Glutamatergic neuron (in vitro differentiated cells): ENCODE results near the gene KRT73. TPM values are rescaled to one million over a fixed set of nuclear protein-coding genes. Genes with fewer than 3 reads are reported as not detected.

Source experiments
- DNase-seq: peaks from one replicate; pipeline ENCODE4 v3.0.0; 2022
- H3K27ac Mint-ChIP-seq: one replicate; pipeline ENCODE4 v1.8.0; 2020; ENCODE audit warnings: mild to moderate bottlenecking, mixed read lengths, inconsistent platforms; ENCODE audit not compliant: unreplicated experiment
- H3K27me3 Mint-ChIP-seq: one replicate; pipeline ENCODE4 v1.8.0; 2020; ENCODE audit warnings: mild to moderate bottlenecking, moderate library complexity, mixed read lengths, inconsistent platforms; ENCODE audit not compliant: unreplicated experiment
- H3K36me3 Mint-ChIP-seq: one replicate; pipeline ENCODE4 v1.8.0; 2020; ENCODE audit warnings: mild to moderate bottlenecking, mixed read lengths, inconsistent platforms; ENCODE audit not compliant: unreplicated experiment
- H3K4me1 Mint-ChIP-seq: one replicate; pipeline ENCODE4 v1.8.0; 2020; ENCODE audit warnings: mild to moderate bottlenecking, low read depth, mixed read lengths, inconsistent platforms; ENCODE audit not compliant: unreplicated experiment
- H3K4me3 Mint-ChIP-seq: one replicate; pipeline ENCODE4 v1.8.0; 2020; ENCODE audit warnings: mild to moderate bottlenecking, mixed read lengths, inconsistent platforms; ENCODE audit not compliant: unreplicated experiment
- H3K9me3 Mint-ChIP-seq: one replicate; pipeline ENCODE4 v1.8.0; 2020; ENCODE audit warnings: mild to moderate bottlenecking, moderate library complexity, mixed read lengths, inconsistent platforms; ENCODE audit not compliant: unreplicated experiment
- CTCF ChIP-seq: fragments of 200-600 bp; sonication (generic); IDR thresholded peaks from one replicate; pipeline ENCODE4 v1.5.0; 2021; ENCODE audit not compliant: partially characterized antibody, unreplicated experiment
- total RNA-seq: library from RNA; stranded (reverse); fragmentation: NEBNext Ultra II Directional; extraction: Animal tissue kit (Norgen Biotek cat#: 25700); gene quantifications from one replicate; pipeline ENCODE4 v1.2.1, GENCODE V29; 2021; ENCODE audit not compliant: unreplicated experiment

KRT73 gene
- total RNA-seq, 1 donor from 2014 or later, result not detected

- Mint-ChIP-seq H3K27ac (no peak overlapping the region), H3K9me3 (peaks cover 2% of the 10 kb centered on the region), H3K4me1 (no peaks in the 10 kb centered on the region), H3K27me3 (peaks cover 5% of the 10 kb centered on the region), H3K4me3 (no peak overlapping the region), H3K36me3 (no peaks in the 10 kb centered on the region)
- no peak for DNase-seq
- TF ChIP-seq CTCF, result no peak
These were observed 41.0 kb upstream of the KRT73 start for GRCh38 chr12:52659395-52659794.

- H3K4me3 Mint-ChIP-seq, result no peak overlapping the region
- DNase-seq, result no peak
- peaks cover 2% of the 10 kb centered on the region for H3K9me3 Mint-ChIP-seq
- H3K4me1 Mint-ChIP-seq, result no peaks in the 10 kb centered on the region
- H3K27me3 Mint-ChIP-seq, result peaks cover 5% of the 10 kb centered on the region
- TF ChIP-seq CTCF, result no peak
- H3K36me3 Mint-ChIP-seq, result no peaks in the 10 kb centered on the region
- H3K27ac Mint-ChIP-seq, result no peak overlapping the region
These were observed 39.8 kb upstream of the KRT73 start for GRCh38 chr12:52658196-52658595.

GRCh38 chr12:52657250-52657902 is 39.0 kb upstream of the KRT73 start:
- no peak overlapping the region for H3K4me3 Mint-ChIP-seq
- no peak for TF ChIP-seq CTCF
- no peak overlapping the region for H3K27ac Mint-ChIP-seq
- peaks cover 2% of the 10 kb centered on the region for H3K9me3 Mint-ChIP-seq
- no peaks in the 10 kb centered on the region for H3K36me3 Mint-ChIP-seq
- H3K27me3 Mint-ChIP-seq, result peaks cover 5% of the 10 kb centered on the region
- H3K4me1 Mint-ChIP-seq, result no peaks in the 10 kb centered on the region
- no peak for DNase-seq

GRCh38 chr12:52656616-52657015 is 38.3 kb upstream of the KRT73 start:
- Mint-ChIP-seq H3K4me1 (no peaks in the 10 kb centered on the region), H3K36me3 (no peaks in the 10 kb centered on the region), H3K27me3 (peaks cover 5% of the 10 kb centered on the region), H3K4me3 (no peak overlapping the region), H3K27ac (no peak overlapping the region), H3K9me3 (peaks cover 2% of the 10 kb centered on the region)
- DNase-seq, result no peak
- no peak for TF ChIP-seq CTCF

- Mint-ChIP-seq H3K9me3 (peaks cover 2% of the 10 kb centered on the region), H3K4me1 (no peaks in the 10 kb centered on the region), H3K27ac (no peak overlapping the region), H3K27me3 (peaks cover 5% of the 10 kb centered on the region), H3K4me3 (no peak overlapping the region), H3K36me3 (no peaks in the 10 kb centered on the region)
- DNase-seq, result no peak
- no peak for TF ChIP-seq CTCF
These were observed 37.4 kb upstream of the KRT73 start for GRCh38 chr12:52655720-52656124.
